ENCODE data around the gene GJA3. TPM values are rescaled to one million over a fixed set of nuclear protein-coding genes. Genes with fewer than 3 reads are reported as not detected.

The GJA3 gene
- total and polyA plus RNA-seq, 9 of the 15 experiments (the other 6 are each of a cell fraction or from before 2014, with no cell fraction given): 0.03 to 0.13 (median 0.04) TPM; not detected in 4

DNA sequence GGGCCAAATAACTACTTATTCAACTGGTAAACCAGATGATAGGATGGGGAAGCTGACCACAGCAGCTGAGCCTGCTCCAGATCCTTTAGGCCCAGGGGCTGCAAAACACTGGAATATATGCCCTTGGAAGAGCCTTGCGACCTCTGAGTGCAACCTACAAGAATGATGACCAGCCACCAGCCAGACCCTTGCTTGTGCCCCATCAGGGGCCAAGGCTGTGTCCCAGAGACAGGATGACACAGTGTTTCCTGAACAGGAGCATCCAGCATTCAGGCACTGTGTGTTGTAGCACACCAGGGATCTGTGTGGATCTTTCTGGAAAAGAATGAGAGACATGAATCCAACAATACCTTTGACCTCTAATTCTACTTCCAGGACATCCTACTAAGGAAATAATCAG, 14.5 kb downstream of the GJA3 start (continued):
- TF ChIP-seq, protein P1, sequence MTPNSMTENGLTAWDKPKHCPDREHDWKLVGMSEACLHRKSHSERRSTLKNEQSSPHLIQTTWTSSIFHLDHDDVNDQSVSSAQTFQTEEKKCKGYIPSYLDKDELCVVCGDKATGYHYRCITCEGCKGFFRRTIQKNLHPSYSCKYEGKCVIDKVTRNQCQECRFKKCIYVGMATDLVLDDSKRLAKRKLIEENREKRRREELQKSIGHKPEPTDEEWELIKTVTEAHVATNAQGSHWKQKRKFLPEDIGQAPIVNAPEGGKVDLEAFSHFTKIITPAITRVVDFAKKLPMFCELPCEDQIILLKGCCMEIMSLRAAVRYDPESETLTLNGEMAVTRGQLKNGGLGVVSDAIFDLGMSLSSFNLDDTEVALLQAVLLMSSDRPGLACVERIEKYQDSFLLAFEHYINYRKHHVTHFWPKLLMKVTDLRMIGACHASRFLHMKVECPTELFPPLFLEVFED (CRISPR knock-in tag; conservative IDR thresholded peaks at IDR 0.05): no peak
- no peak for TF ChIP-seq ZNF764 (CRISPR knock-in tag; IDR thresholded peaks at IDR 0.05; ENCODE audit: low read depth)
- TF ChIP-seq SP1 (CRISPR knock-in tag; IDR thresholded peaks at IDR 0.05): no peak

DNA sequence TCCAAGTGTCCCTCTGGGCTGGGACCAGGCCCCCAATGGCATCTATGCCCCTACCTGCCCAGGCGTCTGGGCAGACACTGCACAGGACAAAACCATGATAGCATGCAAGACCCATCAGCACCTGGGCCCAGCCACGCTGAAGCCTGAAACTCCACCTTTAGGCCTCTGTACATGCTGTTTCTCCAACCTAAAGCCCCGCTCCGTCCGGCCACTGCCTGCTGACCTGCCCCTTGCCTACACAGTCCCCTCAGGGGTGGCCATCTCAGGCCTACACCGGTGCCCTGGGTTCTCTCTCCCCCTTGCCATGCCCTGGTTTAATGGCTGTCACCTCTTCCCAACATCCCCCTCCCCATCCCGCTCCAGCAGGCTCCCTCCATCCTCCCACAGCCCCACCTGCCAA, 15.3 kb downstream of the GJA3 start:
- H3K4me2 ChIP-seq (ENCODE audit: insufficient read depth, low read length): no peak overlapping the region
- 4% methylated on average over 5 of the region's 7 CpGs for WGBS (ENCODE audit: insufficient coverage, low coverage, missing lambda C conversion rate)

More for the DNA sequence above, 15.3 kb downstream of the GJA3 start:
- no peak for DNase-seq (ENCODE audit: extremely low read depth in 1 of 4, low spot score in 3 of 4)
- no TSS peak for BruUV-seq (replicated peaks)
- Histone ChIP-seq H2AFZ (ENCODE audit: low read depth, low read length) (no peak overlapping the region), H3K9me1 (ENCODE audit: control insufficient read depth, insufficient read depth, low read length) (no peaks in the 10 kb centered on the region), H3K36me3 (ENCODE audit: control insufficient read depth, insufficient read depth, low read length) (no peaks in the 10 kb centered on the region), H3K27ac (ENCODE audit: extremely low read depth, low read depth, low read length) (no peak overlapping the region), H3K27me3 (ENCODE audit: control insufficient read depth in 2 of 2, insufficient read depth in 2 of 2, low read length in 2 of 2) (peaks cover 17 to 63% of the 10 kb centered on the region in 2 experiments; a peak in 4 of 5 replicates), H4K20me1 (replicated peaks; ENCODE audit: control insufficient read depth, insufficient read depth, low read length) (0 out of 2 replicates have a peak, but pooled peaks cover 5% of the 10 kb centered on the region), H3K9me3 (replicated peaks; ENCODE audit: control insufficient read depth, insufficient read depth, low read depth, low read length) (no peaks in the 10 kb centered on the region), H3K4me3 (no peak overlapping the region), H3K79me2 (ENCODE audit: control insufficient read depth, insufficient read depth, low read length) (no peaks in the 10 kb centered on the region), H3K4me1 (replicated peaks in 1 of 2; ENCODE audit: control insufficient read depth in 2 of 2, insufficient read depth in 2 of 2, low read length in 2 of 2) (peaks cover 0 to 6% of the 10 kb centered on the region in 2 experiments; a peak in 2 of 5 replicates), H3K9ac (ENCODE audit: insufficient read depth in 1 of 2, low read depth in 2 of 2, low read length in 2 of 2) (no peak overlapping the region)
- no peak for ATAC-seq
- CTCF ChIA-PET (ENCODE audit: low intra/inter-chr PET ratio): no interaction called here
- POLR2A ChIA-PET: no interaction called here
- FAIRE-seq: no peak
- TF ChIP-seq ZSCAN29 (IDR thresholded peaks at IDR 0.05) (no peak), EGR1 (conservative IDR thresholded peaks at IDR 0.05) (no peak), COPS2 (conservative IDR thresholded peaks at IDR 0.05) (no peak), ZBTB8A (IDR thresholded peaks at IDR 0.05; ENCODE audit: partially characterized antibody) (no peak), KHSRP (IDR thresholded peaks at IDR 0.05) (no peak), SIRT6 (IDR thresholded peaks at IDR 0.05; ENCODE audit: low read depth, low read length) (no peak), NR2C2 (CRISPR knock-in tag; IDR thresholded peaks at IDR 0.05) (no peak), NR2C2 (tag; IDR thresholded peaks at IDR 0.05) (no peak), ZNF589 (CRISPR knock-in tag; IDR thresholded peaks at IDR 0.05; ENCODE audit: low read depth) (no peak), PHB (CRISPR knock-in tag; IDR thresholded peaks at IDR 0.05) (no peak), BCOR (IDR thresholded peaks at IDR 0.05) (no peak), POLR2AphosphoS2 (IDR thresholded peaks at IDR 0.05; ENCODE audit: low read length) (no peak), NONO (IDR thresholded peaks at IDR 0.05; ENCODE audit: low read depth in 2 of 2, low read length in 1 of 2) (no peak)
- TF ChIP-seq, protein P2, sequence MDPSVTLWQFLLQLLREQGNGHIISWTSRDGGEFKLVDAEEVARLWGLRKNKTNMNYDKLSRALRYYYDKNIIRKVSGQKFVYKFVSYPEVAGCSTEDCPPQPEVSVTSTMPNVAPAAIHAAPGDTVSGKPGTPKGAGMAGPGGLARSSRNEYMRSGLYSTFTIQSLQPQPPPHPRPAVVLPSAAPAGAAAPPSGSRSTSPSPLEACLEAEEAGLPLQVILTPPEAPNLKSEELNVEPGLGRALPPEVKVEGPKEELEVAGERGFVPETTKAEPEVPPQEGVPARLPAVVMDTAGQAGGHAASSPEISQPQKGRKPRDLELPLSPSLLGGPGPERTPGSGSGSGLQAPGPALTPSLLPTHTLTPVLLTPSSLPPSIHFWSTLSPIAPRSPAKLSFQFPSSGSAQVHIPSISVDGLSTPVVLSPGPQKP (CRISPR knock-in tag; IDR thresholded peaks at IDR 0.05): no peak
- TF ChIP-seq, protein P3, sequence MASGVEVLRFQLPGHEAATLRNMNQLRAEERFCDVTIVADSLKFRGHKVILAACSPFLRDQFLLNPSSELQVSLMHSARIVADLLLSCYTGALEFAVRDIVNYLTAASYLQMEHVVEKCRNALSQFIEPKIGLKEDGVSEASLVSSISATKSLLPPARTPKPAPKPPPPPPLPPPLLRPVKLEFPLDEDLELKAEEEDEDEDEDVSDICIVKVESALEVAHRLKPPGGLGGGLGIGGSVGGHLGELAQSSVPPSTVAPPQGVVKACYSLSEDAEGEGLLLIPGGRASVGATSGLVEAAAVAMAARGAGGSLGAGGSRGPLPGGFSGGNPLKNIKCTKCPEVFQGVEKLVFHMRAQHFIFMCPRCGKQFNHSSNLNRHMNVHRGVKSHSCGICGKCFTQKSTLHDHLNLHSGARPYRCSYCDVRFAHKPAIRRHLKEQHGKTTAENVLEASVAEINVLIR (CRISPR knock-in tag; IDR thresholded peaks at IDR 0.05): no peak
- TF ChIP-seq, protein P4, sequence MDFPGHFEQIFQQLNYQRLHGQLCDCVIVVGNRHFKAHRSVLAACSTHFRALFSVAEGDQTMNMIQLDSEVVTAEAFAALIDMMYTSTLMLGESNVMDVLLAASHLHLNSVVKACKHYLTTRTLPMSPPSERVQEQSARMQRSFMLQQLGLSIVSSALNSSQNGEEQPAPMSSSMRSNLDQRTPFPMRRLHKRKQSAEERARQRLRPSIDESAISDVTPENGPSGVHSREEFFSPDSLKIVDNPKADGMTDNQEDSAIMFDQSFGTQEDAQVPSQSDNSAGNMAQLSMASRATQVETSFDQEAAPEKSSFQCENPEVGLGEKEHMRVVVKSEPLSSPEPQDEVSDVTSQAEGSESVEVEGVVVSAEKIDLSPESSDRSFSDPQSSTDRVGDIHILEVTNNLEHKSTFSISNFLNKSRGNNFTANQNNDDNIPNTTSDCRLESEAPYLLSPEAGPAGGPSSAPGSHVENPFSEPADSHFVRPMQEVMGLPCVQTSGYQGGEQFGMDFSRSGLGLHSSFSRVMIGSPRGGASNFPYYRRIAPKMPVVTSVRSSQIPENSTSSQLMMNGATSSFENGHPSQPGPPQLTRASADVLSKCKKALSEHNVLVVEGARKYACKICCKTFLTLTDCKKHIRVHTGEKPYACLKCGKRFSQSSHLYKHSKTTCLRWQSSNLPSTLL (IDR thresholded peaks at IDR 0.05): no peak
- in situ Hi-C loops (cut with MboI) (no loop called here), intact Hi-C loops (cut with micrococcal nuclease) (no loop called here)
